CD4-positive, alpha-beta T cell (primary cell): Measurements from ENCODE around the gene UCN2. TPM values are rescaled to one million over a fixed set of nuclear protein-coding genes. Genes with fewer than 3 reads are reported as not detected.

ENCODE experiments used
- ATAC-seq: fragments of 200-7000 bp; cut with Tn5 transposase; one replicate; pipeline ENCODE4 v1.10.0; 2022; ENCODE audit warnings: mild to moderate bottlenecking; ENCODE audit not compliant: poor library complexity
- CTCF ChIA-PET: fragments of 350-600 bp; sonication (Branson Sonifier 250); formaldehyde crosslinking; loops from one replicate; lab custom pipeline; 2021; ENCODE audit warnings: antibody characterized with exemption, inconsistent platforms; lab: Charles Lee
- POLR2A ChIA-PET: fragments of 350-600 bp; sonication (Branson Sonifier 250); formaldehyde crosslinking; loops from one replicate; lab custom pipeline; 2021; ENCODE audit warnings: antibody characterized with exemption, inconsistent platforms; lab: Charles Lee
- DNase-seq, 14 experiments: peaks; one replicate each; pipeline ENCODE4 v3.0.0-alpha.2; 2013 to 2020; ENCODE audit warnings: mixed read lengths in 2 of 14
- H3K27ac ChIP-seq, 2 donors: one replicate each; pipeline versions ENCODE4 v1.5.1 to v1.7.0; 2013; ENCODE audit warnings: low read length in 2 of 2, low read depth in 1 of 2, mild to moderate bottlenecking in 1 of 2
- H3K27me3 ChIP-seq, 2 experiments: 1 replicate in 1 of 2; 2 replicates in 1 of 2; pipeline versions ENCODE4 v1.6.1 to v1.7.0; 2013; ENCODE audit warnings: low read length in 2 of 2, control low read depth in 1 of 2, mild to moderate bottlenecking in 1 of 2, moderate library complexity in 1 of 2; ENCODE audit not compliant: insufficient read depth in 2 of 2, control insufficient read depth in 1 of 2
- H3K36me3 ChIP-seq: one replicate; pipeline ENCODE4 v1.6.1; 2013; ENCODE audit warnings: low read length, control low read depth; ENCODE audit not compliant: insufficient read depth
- H3K4me1 ChIP-seq: one replicate; pipeline ENCODE4 v1.6.1; 2013; ENCODE audit warnings: low read length, control low read depth; ENCODE audit not compliant: insufficient read depth
- H3K4me3 ChIP-seq: one replicate; pipeline ENCODE4 v1.5.1; 2013; ENCODE audit warnings: mild to moderate bottlenecking, low read length, moderate library complexity
- H3K9me3 ChIP-seq, 2 experiments: 1 replicate in 1 of 2; 2 replicates in 1 of 2; pipeline versions ENCODE4 v1.6.1 to v1.7.0; 2013; ENCODE audit warnings: low read length in 2 of 2, mild to moderate bottlenecking in 2 of 2, control low read depth in 1 of 2, moderate library complexity in 1 of 2; ENCODE audit not compliant: control insufficient read depth in 1 of 2, insufficient read depth in 1 of 2
- H3K27ac Mint-ChIP-seq: one replicate; pipeline ENCODE4 v1.8.0; 2020; ENCODE audit warnings: mixed read lengths
- H3K27me3 Mint-ChIP-seq: one replicate; pipeline ENCODE4 v1.8.0; 2021; ENCODE audit warnings: mixed read lengths
- H3K36me3 Mint-ChIP-seq: one replicate; pipeline ENCODE4 v1.8.0; 2021; ENCODE audit warnings: low read depth, mixed read lengths
- H3K4me1 Mint-ChIP-seq: one replicate; pipeline ENCODE4 v1.8.0; 2021; ENCODE audit warnings: low read depth, mixed read lengths
- H3K4me3 Mint-ChIP-seq: one replicate; pipeline ENCODE4 v1.8.0; 2020; ENCODE audit warnings: mild to moderate bottlenecking, mixed read lengths
- H3K9me3 Mint-ChIP-seq: one replicate; pipeline ENCODE4 v1.8.0; 2020; ENCODE audit warnings: mixed read lengths
- CTCF ChIP-seq: fragments of 200-600 bp; IDR thresholded peaks from one replicate; pipeline ENCODE4 v1.8.0; 2022; ENCODE audit warnings: antibody characterized with exemption, mild to moderate bottlenecking
- intact Hi-C, 2 experiments: fragments of 100-400 bp; cut with DNase I in 1 of 2; cut with micrococcal nuclease in 1 of 2; formaldehyde crosslinking; loops; one replicate each; pipeline versions ENCODE4 v1.15.1 to v1.9.0; 2023 to 2025; cut with DNase I, micrococcal nuclease
- total RNA-seq, 174 experiments: library from RNA in 2 of 174; stranded (reverse) in 2 of 174; gene quantifications; one replicate each; pipeline ENCODE4 v1.2.3 and lab custom pipeline; 2021 to 2026

UCN2 gene
- total RNA-seq, 2 experiments from 2014 or later = not detected

DNA sequence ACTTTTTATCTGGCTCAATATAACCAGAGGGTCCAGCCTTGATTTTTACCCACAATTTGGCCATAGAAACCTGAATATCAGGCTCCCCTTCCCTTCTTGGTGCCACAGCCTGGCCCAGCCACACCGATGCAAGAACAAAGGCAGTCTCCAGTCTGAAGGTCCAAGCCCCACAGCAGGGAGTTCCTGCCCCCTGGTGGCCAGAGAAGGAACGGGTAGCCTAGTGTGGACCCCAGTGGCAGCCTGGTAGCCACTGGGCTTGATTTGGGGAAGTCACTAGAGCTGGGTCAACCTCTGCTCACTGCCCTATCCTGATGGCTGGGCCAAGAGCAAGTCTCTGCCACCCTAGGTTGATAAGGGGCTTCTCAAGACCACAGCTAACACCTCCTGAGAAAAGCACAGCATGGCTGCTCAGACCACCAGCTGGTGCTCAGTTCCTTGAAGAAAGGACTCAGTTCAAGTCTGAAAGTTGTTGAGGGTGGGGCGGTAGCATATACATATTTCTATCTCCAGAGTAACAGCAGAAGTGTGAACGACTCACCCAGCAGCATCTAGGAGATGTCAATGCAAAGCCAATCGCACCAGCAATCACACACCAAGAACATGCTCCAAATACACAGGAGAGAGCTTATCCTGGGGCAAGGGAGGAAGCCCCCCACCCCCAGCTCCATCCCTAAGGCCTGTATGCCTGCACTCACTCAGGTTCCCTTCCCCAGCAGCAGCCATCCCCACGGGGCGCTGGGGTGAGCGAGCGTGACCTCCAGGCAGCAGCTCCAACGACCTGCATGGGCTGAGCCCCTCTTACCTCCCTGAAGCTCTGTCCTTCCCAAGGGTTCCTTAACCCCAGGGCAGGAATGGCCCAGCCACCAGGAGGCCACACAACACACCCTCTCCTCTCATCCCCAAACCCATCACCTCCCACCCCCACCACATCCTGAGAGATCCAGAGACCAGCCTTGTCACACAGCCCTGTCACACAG, 14.6 kb downstream of the UCN2 start:
- peak; percentile 72 to 90 (median 81) for DNase-seq
- no peak overlapping the region for H3K27ac Mint-ChIP-seq

DNA sequence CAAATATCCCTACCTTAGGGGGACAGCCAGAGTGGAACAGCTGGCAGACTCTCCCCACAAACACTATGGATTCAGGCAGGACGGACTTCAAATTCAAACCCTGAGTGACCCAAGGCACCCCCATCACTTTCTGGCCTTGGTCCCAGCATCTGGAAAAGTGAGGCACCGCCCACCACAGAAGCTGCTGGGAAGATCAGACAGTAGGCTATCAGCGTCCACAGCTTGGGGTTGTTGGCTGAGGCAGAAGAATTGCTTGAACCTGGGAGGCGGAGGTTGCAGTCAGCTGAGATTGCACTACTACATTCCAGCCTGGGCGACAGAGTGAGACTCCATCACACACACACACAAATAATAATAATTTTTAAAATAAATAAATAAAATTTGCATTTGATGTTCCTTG, 15.5 kb downstream of the UCN2 start:
- Histone ChIP-seq H3K4me1 (peaks cover 17% of the 10 kb centered on the region), H3K27ac (no peak overlapping the region), H3K27me3 (no peaks in the 10 kb centered on the region), H3K4me3 (no peak overlapping the region), H3K36me3 (no peaks in the 10 kb centered on the region), H3K9me3 (no peaks in the 10 kb centered on the region)
- ATAC-seq (no peak), DNase-seq (no peak)
- Mint-ChIP-seq H3K27me3 (no peaks in the 10 kb centered on the region), H3K4me1 (peaks cover 21% of the 10 kb centered on the region), H3K9me3 (no peaks in the 10 kb centered on the region), H3K27ac (no peak overlapping the region), H3K4me3 (no peak overlapping the region), H3K36me3 (no peaks in the 10 kb centered on the region)
- intact Hi-C loops = loop anchor here (1.0 to 5.0 kb wide), 6 partner anchors 41 to 275 kb away; a partner anchor contains a TSS
- POLR2A ChIA-PET = interaction anchor here (2.3 to 3.4 kb wide), 2 partner anchors 10 to 108 kb away, joined by 7 to 12 read pairs; partner anchors contain the start of genes CCDC51, PFKFB4 and TMA7
- no peak for TF ChIP-seq CTCF
- CTCF ChIA-PET = interaction anchor here (1.2 to 2.8 kb wide), 4 partner anchors 90 to 147 kb away, joined by 4 to 33 read pairs (median 16); partner anchors contain the start of genes CCDC51 and TMA7

More for the DNA sequence above, 14.6 kb downstream of the UCN2 start:
- TF ChIP-seq CTCF = peak; percentile 82
- Histone ChIP-seq H3K4me3 (no peak overlapping the region), H3K27ac (no peak overlapping the region), H3K27me3 (no peaks in the 10 kb centered on the region), H3K9me3 (no peaks in the 10 kb centered on the region), H3K36me3 (no peaks in the 10 kb centered on the region), H3K4me1 (peaks cover 17% of the 10 kb centered on the region)
- intact Hi-C loops = loop anchor here (1.0 to 5.0 kb wide), 6 partner anchors 42 to 276 kb away; a partner anchor contains a TSS
- ChIA-PET CTCF (interaction anchor here (0.5 to 2.8 kb wide), 11 partner anchors 10 to 286 kb away, joined by 3 to 33 read pairs (median 4); partner anchors contain the start of genes CCDC51 and TMA7), POLR2A (interaction anchor here (0.7 to 3.4 kb wide), 7 partner anchors 9 to 148 kb away, joined by 3 to 12 read pairs (median 5); partner anchors contain the start of genes ATRIP, CCDC51, PFKFB4 and TMA7)
- ATAC-seq = peak; percentile 99
- Mint-ChIP-seq H3K4me1 (peaks cover 21% of the 10 kb centered on the region), H3K36me3 (no peaks in the 10 kb centered on the region), H3K4me3 (no peak overlapping the region), H3K27me3 (no peaks in the 10 kb centered on the region), H3K9me3 (no peaks in the 10 kb centered on the region)

GRCh38 chr3:48546203-48546829, 17.3 kb downstream of the UCN2 start:
- DNase-seq = peak in 3 of 14 experiments; percentile 32 to 48 (median 43)
- intact Hi-C loops = loop anchor here in 1 of 2 experiments (5.0 kb wide), 1 partner anchor 109 kb away; no protein-coding TSS in a partner anchor
- no peak overlapping the region for H3K27ac ChIP-seq
- Mint-ChIP-seq H3K4me3 (no peak overlapping the region), H3K36me3 (no peaks in the 10 kb centered on the region), H3K4me1 (peaks cover 21% of the 10 kb centered on the region), H3K27me3 (no peaks in the 10 kb centered on the region), H3K27ac (no peak overlapping the region), H3K9me3 (no peaks in the 10 kb centered on the region)
- no peaks in the 10 kb centered on the region for H3K9me3 ChIP-seq
- ChIA-PET POLR2A (interaction anchor here (0.6 to 1.0 kb wide), 5 partner anchors 71 to 145 kb away, joined by 3 to 5 read pairs (median 4); partner anchors contain the start of genes ATRIP, CCDC51 and TMA7), CTCF (interaction anchor here (0.7 kb wide), 1 partner anchor 110 kb away, joined by 4 read pairs; no protein-coding TSS in a partner anchor)
- no peak for TF ChIP-seq CTCF
- H3K4me1 ChIP-seq = peaks cover 17% of the 10 kb centered on the region
- no peak overlapping the region for H3K4me3 ChIP-seq
- ATAC-seq = no peak
- H3K36me3 ChIP-seq = no peaks in the 10 kb centered on the region
- no peaks in the 10 kb centered on the region for H3K27me3 ChIP-seq
